ENCODE data around the gene MRGPRG.

MRGPRG gene

GRCh38 chr11:3198815-3199214 lies 19.8 kb downstream of the MRGPRG start:
- H3K27me3 ChIP-seq (ENCODE audit: low read length), result no peaks in the 10 kb centered on the region

GRCh38 chr11:3197878-3198528 lies 20.6 kb downstream of the MRGPRG start:
- Histone ChIP-seq H3K9ac (ENCODE audit: low read length) (no peak overlapping the region), H3K4me2 (ENCODE audit: low read depth, low read length, poor library complexity, severe bottlenecking) (no peak overlapping the region), H3K4me3 (ENCODE audit: insufficient read depth, low read length, poor library complexity, severe bottlenecking) (no peak overlapping the region), H3F3A (ENCODE audit: insufficient read depth) (no peaks in the 10 kb centered on the region), H3K79me2 (ENCODE audit: insufficient read depth, low read length) (no peaks in the 10 kb centered on the region), H2AFZ (ENCODE audit: low read depth, low read length, severe bottlenecking) (no peak overlapping the region), H3K27me3 (ENCODE audit: low read length) (no peaks in the 10 kb centered on the region), H3K9me2 (replicated peaks; ENCODE audit: insufficient read depth, low read length) (no peaks in the 10 kb centered on the region), H4K20me1 (ENCODE audit: low read depth, low read length) (no peaks in the 10 kb centered on the region), H3K36me3 (ENCODE audit: low read length) (no peaks in the 10 kb centered on the region), H3K27ac (ENCODE audit: low read depth, low read length) (no peak overlapping the region), H3K9me3 (ENCODE audit: insufficient read depth, low read length) (no peaks in the 10 kb centered on the region)
- TF ChIP-seq EZH2phosphoT487 (conservative IDR thresholded peaks at IDR 0.05; ENCODE audit: low read length), result no peak
- no peak for TF ChIP-seq CTCF (IDR thresholded peaks at IDR 0.05; ENCODE audit: insufficient read depth, low read length, poor library complexity, severe bottlenecking)

More at GRCh38 chr11:3198815-3199214, 19.8 kb downstream of the MRGPRG start:
- H3K27ac ChIP-seq (ENCODE audit: low read depth, low read length), result no peak overlapping the region
- TF ChIP-seq CTCF (IDR thresholded peaks at IDR 0.05; ENCODE audit: insufficient read depth, low read length, poor library complexity, severe bottlenecking) (no peak), EZH2phosphoT487 (conservative IDR thresholded peaks at IDR 0.05; ENCODE audit: low read length) (no peak)
- no peaks in the 10 kb centered on the region for H3K9me2 ChIP-seq (replicated peaks; ENCODE audit: insufficient read depth, low read length)
- H3K4me3 ChIP-seq (ENCODE audit: insufficient read depth, low read length, poor library complexity, severe bottlenecking), result no peak overlapping the region
- H2AFZ ChIP-seq (ENCODE audit: low read depth, low read length, severe bottlenecking), result no peak overlapping the region
- H3K9me3 ChIP-seq (ENCODE audit: insufficient read depth, low read length), result no peaks in the 10 kb centered on the region
- H3K79me2 ChIP-seq (ENCODE audit: insufficient read depth, low read length), result no peaks in the 10 kb centered on the region
- H3K36me3 ChIP-seq (ENCODE audit: low read length), result no peaks in the 10 kb centered on the region
- H4K20me1 ChIP-seq (ENCODE audit: low read depth, low read length), result no peaks in the 10 kb centered on the region
- H3K9ac ChIP-seq (ENCODE audit: low read length), result no peak overlapping the region
- H3F3A ChIP-seq (ENCODE audit: insufficient read depth), result no peaks in the 10 kb centered on the region
- no peak overlapping the region for H3K4me2 ChIP-seq (ENCODE audit: low read depth, low read length, poor library complexity, severe bottlenecking)

GRCh38 chr11:3197044-3197695 lies 21.4 kb downstream of the MRGPRG start:
- no peaks in the 10 kb centered on the region for H3K79me2 ChIP-seq (ENCODE audit: insufficient read depth, low read length)
- H3K4me2 ChIP-seq (ENCODE audit: low read depth, low read length, poor library complexity, severe bottlenecking), result no peak overlapping the region
- no peak for TF ChIP-seq EZH2phosphoT487 (conservative IDR thresholded peaks at IDR 0.05; ENCODE audit: low read length)
- H3F3A ChIP-seq (ENCODE audit: insufficient read depth), result no peaks in the 10 kb centered on the region
- H3K27ac ChIP-seq (ENCODE audit: low read depth, low read length), result no peak overlapping the region
- no peaks in the 10 kb centered on the region for H4K20me1 ChIP-seq (ENCODE audit: low read depth, low read length)
- H3K9ac ChIP-seq (ENCODE audit: low read length), result no peak overlapping the region
- H3K27me3 ChIP-seq (ENCODE audit: low read length), result no peaks in the 10 kb centered on the region
- H3K9me2 ChIP-seq (replicated peaks; ENCODE audit: insufficient read depth, low read length), result no peaks in the 10 kb centered on the region
- no peaks in the 10 kb centered on the region for H3K9me3 ChIP-seq (ENCODE audit: insufficient read depth, low read length)
- H3K36me3 ChIP-seq (ENCODE audit: low read length), result no peaks in the 10 kb centered on the region
- H3K4me3 ChIP-seq (ENCODE audit: insufficient read depth, low read length, poor library complexity, severe bottlenecking), result no peak overlapping the region
- no peak overlapping the region for H2AFZ ChIP-seq (ENCODE audit: low read depth, low read length, severe bottlenecking)

Measured in SU-DHL-6 (cell line).